KOPT-K1 (cell line): Measurements from ENCODE around the gene SESN1.

Source experiments
- H3K27ac ChIP-seq: fragments of 200-600 bp; sonication (generic); 2 replicates; pipeline ENCODE4 v1.5.1; 2016; ENCODE audit warnings: antibody characterized with exemption, mild to moderate bottlenecking, low read depth, low read length; ENCODE audit not compliant: poor library complexity, severe bottlenecking
- H3K36me3 ChIP-seq: fragments of 200-600 bp; sonication (generic); 2 replicates; pipeline ENCODE4 v1.5.1; 2017; ENCODE audit warnings: antibody characterized with exemption, mild to moderate bottlenecking, low read length, moderate library complexity; ENCODE audit not compliant: insufficient read depth
- H3K9me3 ChIP-seq: fragments of 200-600 bp; sonication (generic); 2 replicates; pipeline ENCODE4 v1.5.1; 2017; ENCODE audit warnings: antibody characterized with exemption, low read length, mild to moderate bottlenecking; ENCODE audit not compliant: insufficient read depth, poor library complexity, severe bottlenecking

The SESN1 gene

DNA sequence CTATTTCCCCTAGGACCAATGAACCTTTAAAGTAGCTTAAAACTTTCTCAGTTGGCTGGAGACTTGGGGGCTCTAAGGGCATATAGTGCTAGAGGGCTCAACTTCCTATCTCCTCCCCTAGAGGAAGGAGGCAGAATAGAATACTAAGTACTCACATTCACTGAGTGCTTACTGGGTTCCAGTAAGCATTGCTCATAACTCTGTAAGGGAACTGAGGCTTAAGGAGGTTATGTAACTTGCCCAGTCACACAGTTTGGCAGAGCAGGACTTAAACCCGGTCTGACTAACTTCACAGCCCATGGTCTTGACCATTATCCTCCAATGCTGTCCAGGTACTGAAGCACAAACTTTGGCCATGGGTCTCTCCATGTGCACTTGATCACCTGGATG is 12.5 kb downstream of the SESN1 start:
- no peaks in the 10 kb centered on the region for H3K36me3 ChIP-seq
- no peaks in the 10 kb centered on the region for H3K9me3 ChIP-seq
- no peak overlapping the region for H3K27ac ChIP-seq

DNA sequence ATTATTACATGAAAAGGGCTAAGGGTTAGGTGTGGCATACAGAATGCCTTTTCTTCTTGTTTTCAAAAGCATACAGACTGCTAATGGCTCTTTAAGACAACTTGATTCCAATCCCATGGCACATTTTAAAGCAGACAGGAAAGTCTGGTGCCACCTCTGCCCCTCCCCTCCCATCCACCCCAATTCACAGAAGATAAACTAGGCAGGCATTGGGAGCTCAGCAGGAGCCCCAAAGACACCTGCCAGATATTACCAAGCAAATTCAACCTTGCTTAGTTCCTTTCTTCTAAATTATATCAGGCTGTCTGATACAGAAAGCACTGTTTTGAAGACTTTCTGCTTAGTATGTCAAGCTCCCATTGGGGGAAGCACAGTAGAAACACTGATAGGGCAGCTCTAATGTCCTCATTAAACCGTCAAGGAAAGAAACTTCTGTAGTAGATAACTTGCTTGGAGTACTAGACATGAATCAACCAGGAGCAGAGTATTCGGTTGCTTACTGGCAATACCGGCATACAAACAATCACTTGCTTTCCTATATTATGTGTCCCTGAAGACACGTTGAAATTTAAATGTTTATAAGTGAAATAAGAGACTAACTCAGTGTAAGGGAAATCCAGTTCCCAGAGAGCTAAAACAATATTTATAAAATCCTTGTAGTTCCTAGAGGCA is 13.0 kb downstream of the SESN1 start:
- Histone ChIP-seq H3K27ac (no peak overlapping the region), H3K36me3 (no peaks in the 10 kb centered on the region), H3K9me3 (no peaks in the 10 kb centered on the region)

DNA sequence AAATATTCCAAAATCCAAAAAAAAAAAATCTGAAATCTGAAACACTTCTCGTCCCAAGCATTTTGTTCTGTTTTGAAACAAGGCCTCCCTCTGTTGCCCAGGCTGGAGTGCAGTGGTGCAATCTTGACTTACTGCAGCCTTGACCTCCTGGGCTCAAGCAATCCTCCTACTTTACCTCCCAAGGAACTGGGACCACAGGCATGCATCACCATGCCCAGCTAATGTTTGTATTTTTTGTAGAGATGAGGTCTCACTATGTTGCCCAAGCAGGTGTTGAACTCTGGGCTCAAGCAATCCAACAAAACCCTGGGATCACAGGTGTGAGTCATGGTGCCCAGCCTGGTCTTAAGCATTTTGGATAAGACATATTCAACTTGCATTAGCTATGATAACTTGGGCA is 13.6 kb downstream of the SESN1 start:
- Histone ChIP-seq H3K9me3 (no peaks in the 10 kb centered on the region), H3K36me3 (no peaks in the 10 kb centered on the region), H3K27ac (no peak overlapping the region)

DNA sequence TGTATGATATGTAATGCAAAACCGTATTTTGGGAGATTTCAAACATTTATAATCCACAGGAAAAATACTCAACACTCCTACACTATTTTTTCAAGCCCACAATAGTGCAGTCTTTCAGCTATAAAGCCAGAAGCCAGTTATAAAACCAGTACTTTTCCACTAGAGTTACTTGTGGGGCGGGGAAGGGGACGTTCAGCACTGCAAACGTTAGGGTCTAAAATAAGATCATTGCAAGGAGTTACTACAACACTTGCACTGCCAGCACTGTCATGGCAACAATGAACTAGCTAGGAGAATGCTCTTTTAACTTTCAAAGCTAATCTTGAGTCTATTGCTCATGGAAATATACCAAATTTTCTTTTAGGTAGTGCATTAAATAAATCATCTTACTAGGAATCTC is 14.7 kb downstream of the SESN1 start:
- Histone ChIP-seq H3K36me3 (no peaks in the 10 kb centered on the region), H3K27ac (no peak overlapping the region), H3K9me3 (no peaks in the 10 kb centered on the region)

DNA sequence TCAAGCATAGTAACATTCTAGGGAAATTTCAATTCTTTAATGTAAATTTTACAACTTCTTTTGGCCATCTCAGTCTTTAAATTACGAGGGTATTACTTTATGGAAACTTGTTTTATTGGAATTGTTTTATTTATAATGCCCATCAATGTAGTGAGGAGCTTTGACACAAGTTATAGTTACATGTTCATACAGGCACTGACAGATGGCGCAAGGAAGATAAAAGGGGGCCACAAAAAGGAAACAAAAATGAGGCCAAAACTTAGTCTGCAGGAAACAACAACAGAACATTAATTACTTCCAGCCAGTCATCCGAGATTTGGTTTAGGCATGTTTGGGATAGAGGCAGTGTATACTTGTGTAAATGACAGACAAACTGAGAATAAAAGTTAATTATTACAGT is 18.3 kb downstream of the SESN1 start:
- Histone ChIP-seq H3K27ac (no peak overlapping the region), H3K9me3 (no peaks in the 10 kb centered on the region), H3K36me3 (no peaks in the 10 kb centered on the region)

DNA sequence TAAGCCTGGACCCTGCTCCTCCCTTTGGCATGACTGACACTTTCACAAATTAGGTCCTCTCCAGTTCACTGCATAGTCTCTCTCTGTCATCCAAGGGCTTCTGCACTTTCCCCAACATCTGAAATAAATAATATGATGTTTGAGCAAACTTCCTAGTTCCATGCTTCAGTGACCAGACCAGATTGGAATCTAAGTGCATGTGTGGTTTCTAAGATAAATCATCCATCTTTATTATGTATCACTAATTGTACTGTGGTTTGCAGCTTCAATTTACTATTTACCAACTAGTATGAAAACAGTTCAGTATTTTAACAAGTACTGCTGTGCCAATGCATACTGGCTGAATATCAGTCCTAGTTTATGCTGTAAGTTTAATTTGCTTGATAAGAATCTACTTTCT is 18.7 kb downstream of the SESN1 start:
- Histone ChIP-seq H3K36me3 (no peaks in the 10 kb centered on the region), H3K9me3 (no peaks in the 10 kb centered on the region), H3K27ac (no peak overlapping the region)

DNA sequence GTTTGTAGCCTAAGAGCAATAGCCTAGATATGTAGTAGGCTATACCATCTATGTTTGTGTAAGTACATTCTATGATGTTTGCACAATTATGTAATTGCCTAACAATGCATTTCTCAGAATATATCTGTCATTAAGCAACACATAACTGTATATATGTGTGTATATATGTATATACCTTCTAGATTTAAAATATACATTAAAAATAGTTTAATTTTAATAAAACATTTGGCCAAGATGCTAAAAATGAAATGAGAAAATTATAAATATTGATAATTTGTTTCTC is 20.6 kb downstream of the SESN1 start:
- Histone ChIP-seq H3K36me3 (no peaks in the 10 kb centered on the region), H3K27ac (no peak overlapping the region), H3K9me3 (no peaks in the 10 kb centered on the region)

DNA sequence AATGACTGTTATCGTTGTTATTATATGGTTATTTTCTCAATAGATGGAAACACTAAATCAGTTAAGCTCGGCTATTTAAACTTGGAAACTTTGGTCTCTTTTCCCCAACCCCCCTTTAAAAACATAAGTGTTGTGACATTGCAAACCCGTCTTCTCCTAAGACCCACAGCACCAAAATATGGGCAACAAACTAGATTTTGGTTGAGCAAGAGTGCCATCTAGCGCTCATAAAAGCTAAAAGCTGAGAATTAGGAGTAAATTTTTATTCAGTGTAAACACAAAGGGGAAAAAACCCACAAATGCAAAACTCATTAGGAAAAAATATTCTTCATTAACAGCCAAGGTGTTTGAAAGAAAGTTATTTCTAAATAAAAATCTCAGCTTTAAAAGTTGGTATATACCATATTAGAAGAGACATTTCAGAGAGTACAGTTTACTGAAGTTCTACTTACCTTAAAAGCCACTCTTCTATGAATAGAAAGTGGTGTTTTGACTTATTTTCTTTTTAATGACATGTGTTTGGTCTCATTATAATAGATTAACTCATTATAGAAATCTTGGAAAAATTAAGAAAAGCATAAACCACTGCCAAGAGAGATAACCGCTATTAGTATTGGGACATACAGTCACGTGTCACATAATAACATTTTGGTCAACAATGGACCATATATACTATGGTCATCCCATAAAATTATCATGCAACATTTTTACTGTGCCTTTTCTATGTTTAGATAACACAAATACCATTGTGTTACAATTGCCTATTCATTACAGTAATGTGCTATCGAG is 21.1 kb downstream of the SESN1 start:
- H3K36me3 ChIP-seq, result no peaks in the 10 kb centered on the region
- H3K27ac ChIP-seq, result no peak overlapping the region
- H3K9me3 ChIP-seq, result no peaks in the 10 kb centered on the region

DNA sequence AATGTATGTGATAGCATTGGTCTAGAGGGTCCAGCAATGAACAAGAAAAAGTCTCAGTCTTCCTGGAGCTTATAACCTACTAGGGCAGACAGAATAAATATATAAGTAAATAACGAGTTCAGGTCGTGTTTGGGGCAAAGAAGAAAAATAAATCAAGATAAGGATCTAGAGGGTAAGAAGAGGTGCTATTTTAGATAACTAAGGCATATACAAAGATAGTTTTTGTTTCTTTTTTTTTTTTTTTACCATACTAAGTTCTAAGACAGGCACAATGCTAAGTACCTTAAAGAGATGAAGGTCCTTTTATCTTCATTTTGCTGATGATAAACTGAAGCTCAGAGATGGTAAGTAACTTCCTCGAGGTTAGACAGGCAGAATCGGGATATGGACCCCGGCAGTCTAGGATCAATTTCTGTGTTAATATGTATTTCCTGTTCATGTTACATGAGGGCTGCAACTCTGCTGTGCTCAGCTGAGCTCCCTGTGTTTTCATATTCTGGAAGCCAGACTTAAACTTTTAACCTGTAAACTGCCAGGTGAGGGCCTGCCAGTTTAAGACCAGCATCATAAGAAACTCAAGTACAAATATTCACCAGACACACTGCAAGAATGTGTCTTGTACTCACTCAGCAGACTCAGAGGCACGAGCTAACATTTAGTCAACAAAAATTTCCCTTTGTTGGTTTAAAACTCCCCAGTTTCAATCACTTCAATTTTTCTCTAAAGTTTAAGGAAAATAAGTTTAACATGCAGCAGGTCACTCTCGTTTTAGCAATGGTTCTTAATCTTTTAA is 23.3 kb downstream of the SESN1 start:
- H3K27ac ChIP-seq, result no peak overlapping the region
- H3K36me3 ChIP-seq, result no peaks in the 10 kb centered on the region
- no peaks in the 10 kb centered on the region for H3K9me3 ChIP-seq

DNA sequence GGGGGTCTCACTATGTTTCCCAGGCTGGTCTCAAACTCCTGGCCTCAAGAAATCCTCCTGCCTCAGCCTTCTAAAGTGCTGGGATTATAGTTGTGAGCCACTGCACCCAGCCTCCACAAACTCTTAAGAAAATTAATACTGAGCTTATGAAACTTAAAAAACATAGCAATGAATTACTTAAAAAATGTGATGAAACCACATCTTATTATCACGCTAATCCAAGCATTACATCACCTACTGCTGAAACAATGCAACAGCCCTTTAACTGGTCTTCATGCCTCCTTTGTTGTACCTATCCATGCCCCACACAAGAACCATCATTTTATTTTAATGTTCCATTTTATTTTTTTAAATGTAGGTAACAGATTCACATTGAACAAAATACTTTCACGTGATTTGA is 24.9 kb downstream of the SESN1 start:
- no peak overlapping the region for H3K27ac ChIP-seq
- H3K36me3 ChIP-seq, result no peaks in the 10 kb centered on the region
- H3K9me3 ChIP-seq, result no peaks in the 10 kb centered on the region

DNA sequence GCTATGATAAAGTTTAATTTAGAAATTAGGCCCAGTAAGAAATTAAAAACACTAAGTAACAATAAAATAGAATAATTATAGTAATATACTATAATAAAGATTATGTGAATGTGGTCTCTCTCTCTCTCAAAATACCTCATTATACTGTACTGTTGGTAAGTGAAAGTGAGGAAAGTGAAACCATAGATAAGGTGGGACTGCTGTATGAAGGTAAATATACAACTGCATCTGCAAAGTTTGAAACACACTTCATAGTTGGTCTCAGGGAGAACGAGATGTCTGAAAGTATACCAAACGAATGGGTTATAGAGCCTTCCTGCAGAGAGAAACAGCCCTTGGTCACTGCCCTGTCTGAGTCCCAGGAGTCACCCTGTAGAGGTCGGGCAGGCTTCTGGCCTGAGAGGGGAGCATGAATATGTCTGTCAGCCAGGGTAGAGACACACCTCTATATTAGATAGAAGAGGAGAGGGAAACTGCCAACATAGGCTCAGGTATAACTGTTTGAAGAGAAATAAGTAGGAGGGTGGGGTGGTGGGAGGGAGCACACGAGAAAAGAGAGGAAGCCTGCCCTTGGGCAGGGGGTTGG is 31.8 kb downstream of the SESN1 start:
- H3K9me3 ChIP-seq, result no peaks in the 10 kb centered on the region
- H3K27ac ChIP-seq, result no peak overlapping the region
- H3K36me3 ChIP-seq, result no peaks in the 10 kb centered on the region

DNA sequence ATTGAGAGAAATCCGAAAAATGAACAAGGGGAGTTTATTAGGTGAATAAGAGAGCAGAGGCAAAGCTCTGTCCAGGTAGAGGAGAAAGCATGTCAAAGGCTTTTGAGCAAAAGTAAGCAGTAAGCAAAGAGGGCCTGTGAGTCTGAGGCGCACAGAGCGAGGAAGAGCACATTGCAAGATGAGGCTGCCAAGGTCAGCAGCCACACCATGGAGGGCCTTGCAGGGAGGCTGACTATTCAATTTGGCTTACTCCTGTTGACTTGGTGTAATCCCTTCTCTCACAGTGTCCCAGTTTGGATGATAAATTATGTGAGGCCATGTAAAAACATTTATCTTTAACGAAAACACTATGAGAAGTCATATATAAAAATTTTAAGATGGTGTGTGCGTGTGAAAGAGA is 32.4 kb downstream of the SESN1 start:
- no peak overlapping the region for H3K27ac ChIP-seq

DNA sequence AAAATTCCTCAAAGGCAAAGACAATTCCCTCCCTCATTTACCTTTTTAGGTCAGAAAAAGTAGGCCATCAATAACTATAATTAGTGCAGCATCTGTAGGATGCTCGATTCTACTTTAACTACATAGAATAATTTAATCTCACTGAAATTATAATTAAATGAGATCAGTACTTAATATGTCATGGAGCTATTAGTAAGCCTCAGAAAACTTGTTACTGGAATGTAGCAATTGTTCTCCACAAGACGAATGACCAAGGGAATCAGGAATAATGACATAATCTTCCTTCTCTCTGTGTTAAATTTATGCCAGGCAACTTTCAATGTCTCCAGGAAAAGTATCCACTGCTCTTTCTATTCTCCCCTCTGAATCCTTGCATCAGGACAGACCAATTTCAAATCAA is 34.1 kb downstream of the SESN1 start:
- no peak overlapping the region for H3K27ac ChIP-seq
- no peaks in the 10 kb centered on the region for H3K36me3 ChIP-seq
- H3K9me3 ChIP-seq, result no peaks in the 10 kb centered on the region

More for the DNA sequence above, 32.4 kb downstream of the SESN1 start:
- H3K9me3 ChIP-seq, result no peaks in the 10 kb centered on the region
- no peaks in the 10 kb centered on the region for H3K36me3 ChIP-seq

DNA sequence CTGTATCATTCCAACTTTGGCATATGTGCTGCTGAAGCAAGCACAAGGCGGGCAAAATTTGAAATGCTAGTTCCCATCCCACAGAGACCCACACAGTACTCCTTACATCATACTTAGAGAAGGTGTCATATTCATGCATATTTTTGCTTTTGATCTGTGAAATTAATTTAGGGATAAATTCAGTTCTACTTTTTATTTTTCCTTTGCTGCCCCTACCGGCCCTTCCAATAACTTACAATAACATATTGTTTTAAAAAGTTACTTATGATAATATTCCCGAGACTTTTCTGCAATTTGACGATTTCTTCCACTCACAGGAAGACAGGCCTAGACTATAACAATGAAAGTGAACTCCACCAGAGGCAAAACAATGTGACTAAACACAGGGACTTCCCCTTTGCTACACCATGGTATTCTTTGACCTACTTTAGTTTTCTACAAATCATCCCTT is 35.0 kb downstream of the SESN1 start:
- H3K9me3 ChIP-seq, result no peaks in the 10 kb centered on the region
- no peak overlapping the region for H3K27ac ChIP-seq
- H3K36me3 ChIP-seq, result no peaks in the 10 kb centered on the region

DNA sequence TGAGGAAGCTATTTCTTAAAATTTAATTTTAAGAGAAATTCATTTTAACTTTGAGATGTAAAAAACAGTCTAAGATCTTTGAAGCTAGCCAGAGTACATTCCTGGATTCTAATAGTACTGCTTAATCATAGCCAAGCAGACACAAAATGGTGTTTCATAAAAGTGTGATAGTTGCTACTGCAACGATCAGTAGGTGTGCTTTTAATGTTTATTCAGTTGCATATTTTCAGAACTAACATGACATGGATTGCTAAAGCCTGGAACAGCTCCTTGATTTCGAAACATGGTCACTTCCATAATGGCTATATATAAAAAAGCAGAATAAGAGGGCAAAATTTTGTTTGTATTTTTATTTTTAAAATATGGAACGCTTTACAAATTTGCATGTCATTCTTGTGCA is 35.5 kb downstream of the SESN1 start:
- H3K27ac ChIP-seq, result no peak overlapping the region

More for the DNA sequence above, 35.5 kb downstream of the SESN1 start:
- Histone ChIP-seq H3K9me3 (no peaks in the 10 kb centered on the region), H3K36me3 (no peaks in the 10 kb centered on the region)
